Keratinocyte (primary cell): Measurements from ENCODE around the gene TMEM125. TPM values are rescaled to one million over a fixed set of nuclear protein-coding genes. Genes with fewer than 3 reads are reported as not detected.

ENCODE experiments used
- DNase-seq: peaks from one replicate; pipeline ENCODE4 v3.0.0-alpha.2; 2011; ENCODE audit warnings: low read depth, missing footprints, low spot score
- FAIRE-seq: peaks from 2 replicates; lab custom pipeline; 2011; peaks lifted over from hg19 to GRCh38; lab: Jason Lieb, UNC
- H2AFZ ChIP-seq: 2 replicates; pipeline ENCODE4 v1.6.0; 2012; ENCODE audit warnings: low read length, control low read depth, inconsistent platforms; ENCODE audit not compliant: control insufficient read depth
- H3K27ac ChIP-seq: 2 replicates; pipeline ENCODE4 v1.5.1; 2011; ENCODE audit warnings: low read length; ENCODE audit not compliant: control insufficient read depth, insufficient read depth
- H3K27me3 ChIP-seq: 3 replicates; pipeline ENCODE4 v1.6.0; 2011; ENCODE audit warnings: low read length; ENCODE audit not compliant: control insufficient read depth, insufficient read depth; ENCODE audit errors: extremely low read depth
- H3K36me3 ChIP-seq, 2 experiments: 2 replicates in 1 of 2; 3 replicates in 1 of 2; pipeline ENCODE4 v1.5.1; 2011; ENCODE audit warnings: low read length in 2 of 2, mild to moderate bottlenecking in 1 of 2; ENCODE audit not compliant: control insufficient read depth in 2 of 2, insufficient read depth in 2 of 2; ENCODE audit errors: extremely low read depth in 1 of 2
- H3K4me1 ChIP-seq: 3 replicates; pipeline ENCODE4 v1.5.1; 2011; ENCODE audit warnings: low read length; ENCODE audit not compliant: control insufficient read depth, insufficient read depth; ENCODE audit errors: extremely low read depth
- H3K4me2 ChIP-seq: 3 replicates; pipeline ENCODE4 v1.6.0; 2011; ENCODE audit warnings: low read depth, low read length; ENCODE audit not compliant: control insufficient read depth, insufficient read depth; ENCODE audit errors: extremely low read depth
- H3K4me3 ChIP-seq, 3 experiments: fragments of 200-600 bp in 1 of 3; sonication (generic) in 1 of 3; 2 replicates in 2 of 3; 3 replicates in 1 of 3; pipeline ENCODE4 v1.5.1; 2011 to 2016; ENCODE audit warnings: low read length in 3 of 3, mild to moderate bottlenecking in 3 of 3, control low read depth in 2 of 3, inconsistent platforms in 1 of 3, low read depth in 1 of 3, mixed read lengths in 1 of 3, mixed run types in 1 of 3, moderate library complexity in 1 of 3; ENCODE audit not compliant: control insufficient read depth in 2 of 3, insufficient read depth in 2 of 3; ENCODE audit errors: extremely low read depth in 1 of 3
- H3K79me2 ChIP-seq: 2 replicates; pipeline ENCODE4 v1.6.0; 2012; ENCODE audit warnings: low read length; ENCODE audit not compliant: control insufficient read depth, insufficient read depth
- H3K9ac ChIP-seq: 3 replicates; pipeline ENCODE4 v1.6.0; 2011; ENCODE audit warnings: low read length; ENCODE audit not compliant: control insufficient read depth, insufficient read depth; ENCODE audit errors: extremely low read depth
- H3K9me1 ChIP-seq: 3 replicates; pipeline ENCODE4 v1.6.0; 2011; ENCODE audit warnings: low read length; ENCODE audit not compliant: control insufficient read depth, insufficient read depth; ENCODE audit errors: extremely low read depth
- H3K9me3 ChIP-seq: 2 replicates; pipeline ENCODE4 v1.5.1; 2012; ENCODE audit warnings: low read depth, low read length; ENCODE audit not compliant: control insufficient read depth
- H4K20me1 ChIP-seq: 3 replicates; pipeline ENCODE4 v1.6.0; 2011; ENCODE audit warnings: low read length; ENCODE audit not compliant: control insufficient read depth, insufficient read depth; ENCODE audit errors: extremely low read depth
- CTCF ChIP-seq, 3 experiments: IDR thresholded peaks in 1 of 3; conservative IDR thresholded peaks in 1 of 3; optimal IDR thresholded peaks in 1 of 3; 2 replicates in 2 of 3; 3 replicates in 1 of 3; pipeline versions ENCODE3 to v1.5.1; 2011; ENCODE audit warnings: low read length in 3 of 3, mild to moderate bottlenecking in 3 of 3, moderate library complexity in 2 of 3, control low read depth in 1 of 3, inconsistent platforms in 1 of 3; ENCODE audit not compliant: insufficient read depth in 2 of 3; ENCODE audit errors: extremely low read depth in 1 of 3
- EZH2 ChIP-seq: IDR thresholded peaks from one replicate; pipeline ENCODE4 v1.6.1; 2012; ENCODE audit warnings: inconsistent platforms, mild to moderate bottlenecking, low read length, moderate library complexity
- dilution Hi-C: fragments of 300-500 bp; cut with MboI; formaldehyde crosslinking; loops from one replicate; pipeline ENCODE4 v1.7.0; 2020; ENCODE audit warnings: low sequenced_read_pairs; ENCODE audit not compliant: extremely low pct_ligation_motif_present
- polyA plus RNA-seq, 5 experiments: library from polyadenylated mRNA; depleted of rRNA in 3 of 5; stranded (reverse) in 3 of 5; stranded (forward) in 1 of 5; unstranded in 1 of 5; fragments of >200 nt; gene quantifications; 1 replicate in 1 of 5; 2 replicates in 3 of 5; 3 replicates in 1 of 5; pipeline versions ENCODE4 v1.2.1 to v1.2.3, GENCODE V29; 2011 to 2012; ENCODE audit warnings: missing spikeins in 2 of 5, low read depth in 1 of 5, low replicate concordance in 1 of 5

TMEM125 gene
- polyA plus RNA-seq, 1 donor (not counting 4 experiments of a cell fraction or from before 2014, with no cell fraction given) = 0.92 TPM

- no peak overlapping the region for H3K27ac ChIP-seq
- no peak overlapping the region for H2AFZ ChIP-seq
- no peaks in the 10 kb centered on the region for H3K9me3 ChIP-seq
- DNase-seq (no peak), FAIRE-seq (no peak)
- H3K4me3 ChIP-seq = no peak overlapping the region
- H3K27me3 ChIP-seq = peaks cover 9% of the 10 kb centered on the region
- H3K79me2 ChIP-seq = no peaks in the 10 kb centered on the region
- no peaks in the 10 kb centered on the region for H3K4me1 ChIP-seq
- no peaks in the 10 kb centered on the region for H4K20me1 ChIP-seq
- TF ChIP-seq EZH2 = no peak
- no peak for TF ChIP-seq CTCF (optimal IDR thresholded peaks at IDR 0.05 in 1 of 3, IDR thresholded peaks at IDR 0.05 in 1 of 3, conservative IDR thresholded peaks at IDR 0.05 in 1 of 3; ENCODE audit: extremely low read depth in 1 of 3, insufficient read depth in 2 of 3, low read length in 3 of 3)
- H3K36me3 ChIP-seq = no peaks in the 10 kb centered on the region
- H3K9me1 ChIP-seq = no peaks in the 10 kb centered on the region
- dilution Hi-C loops = no loop called here
- H3K9ac ChIP-seq = no peak overlapping the region
- no peak overlapping the region for H3K4me2 ChIP-seq
These were observed 39.0 kb downstream of the TMEM125 start for GRCh38 chr1:43308635-43309404.

GRCh38 chr1:43309405-43310025 lies 39.7 kb downstream of the TMEM125 start:
- DNase-seq (no peak), FAIRE-seq (no peak)
- H3K27ac ChIP-seq = no peak overlapping the region
- no peak overlapping the region for H3K4me2 ChIP-seq
- no peaks in the 10 kb centered on the region for H3K9me3 ChIP-seq
- H3K27me3 ChIP-seq = peaks cover 7% of the 10 kb centered on the region
- no peak for TF ChIP-seq EZH2
- TF ChIP-seq CTCF (optimal IDR thresholded peaks at IDR 0.05 in 1 of 3, IDR thresholded peaks at IDR 0.05 in 1 of 3, conservative IDR thresholded peaks at IDR 0.05 in 1 of 3; ENCODE audit: extremely low read depth in 1 of 3, insufficient read depth in 2 of 3, low read length in 3 of 3) = no peak
- H3K9me1 ChIP-seq = no peaks in the 10 kb centered on the region
- H3K4me1 ChIP-seq = no peaks in the 10 kb centered on the region
- no peaks in the 10 kb centered on the region for H3K79me2 ChIP-seq
- no peak overlapping the region for H3K4me3 ChIP-seq
- dilution Hi-C loops = no loop called here
- no peaks in the 10 kb centered on the region for H3K36me3 ChIP-seq
- H2AFZ ChIP-seq = no peak overlapping the region
- H4K20me1 ChIP-seq = no peaks in the 10 kb centered on the region
- no peak overlapping the region for H3K9ac ChIP-seq
